ENCODE measurements around the gene DAPP1.

DAPP1 gene

DNA sequence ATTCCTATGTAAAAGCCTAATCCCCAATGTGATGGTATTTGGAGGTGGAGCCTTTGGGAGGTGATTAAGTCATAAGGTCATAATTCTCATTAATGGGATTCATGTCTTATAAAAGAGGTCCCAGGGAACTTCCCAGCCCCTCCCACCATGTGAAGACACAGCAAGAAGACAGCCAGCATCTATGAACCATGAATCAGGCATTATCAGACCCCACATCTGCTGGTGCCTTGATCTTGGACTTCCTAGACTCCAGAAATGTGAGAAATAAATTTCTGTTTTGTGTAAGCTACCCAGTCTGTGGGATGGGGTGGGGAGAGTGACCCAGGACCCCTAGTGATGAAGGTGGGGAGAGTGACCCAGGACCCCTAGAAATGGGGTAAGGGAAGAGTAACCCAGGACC, 6.1 kb upstream of the DAPP1 start:
- TF ChIP-seq, protein P1, sequence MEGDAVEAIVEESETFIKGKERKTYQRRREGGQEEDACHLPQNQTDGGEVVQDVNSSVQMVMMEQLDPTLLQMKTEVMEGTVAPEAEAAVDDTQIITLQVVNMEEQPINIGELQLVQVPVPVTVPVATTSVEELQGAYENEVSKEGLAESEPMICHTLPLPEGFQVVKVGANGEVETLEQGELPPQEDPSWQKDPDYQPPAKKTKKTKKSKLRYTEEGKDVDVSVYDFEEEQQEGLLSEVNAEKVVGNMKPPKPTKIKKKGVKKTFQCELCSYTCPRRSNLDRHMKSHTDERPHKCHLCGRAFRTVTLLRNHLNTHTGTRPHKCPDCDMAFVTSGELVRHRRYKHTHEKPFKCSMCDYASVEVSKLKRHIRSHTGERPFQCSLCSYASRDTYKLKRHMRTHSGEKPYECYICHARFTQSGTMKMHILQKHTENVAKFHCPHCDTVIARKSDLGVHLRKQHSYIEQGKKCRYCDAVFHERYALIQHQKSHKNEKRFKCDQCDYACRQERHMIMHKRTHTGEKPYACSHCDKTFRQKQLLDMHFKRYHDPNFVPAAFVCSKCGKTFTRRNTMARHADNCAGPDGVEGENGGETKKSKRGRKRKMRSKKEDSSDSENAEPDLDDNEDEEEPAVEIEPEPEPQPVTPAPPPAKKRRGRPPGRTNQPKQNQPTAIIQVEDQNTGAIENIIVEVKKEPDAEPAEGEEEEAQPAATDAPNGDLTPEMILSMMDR (IDR thresholded peaks at IDR 0.05; ENCODE audit: control insufficient read depth, extremely low read depth, insufficient read depth) = no peak
- H3K4me3 ChIP-seq (ENCODE audit: low read depth, low read length) = no peak overlapping the region
- no peak for DNase-seq (ENCODE audit: low read depth)

DNA sequence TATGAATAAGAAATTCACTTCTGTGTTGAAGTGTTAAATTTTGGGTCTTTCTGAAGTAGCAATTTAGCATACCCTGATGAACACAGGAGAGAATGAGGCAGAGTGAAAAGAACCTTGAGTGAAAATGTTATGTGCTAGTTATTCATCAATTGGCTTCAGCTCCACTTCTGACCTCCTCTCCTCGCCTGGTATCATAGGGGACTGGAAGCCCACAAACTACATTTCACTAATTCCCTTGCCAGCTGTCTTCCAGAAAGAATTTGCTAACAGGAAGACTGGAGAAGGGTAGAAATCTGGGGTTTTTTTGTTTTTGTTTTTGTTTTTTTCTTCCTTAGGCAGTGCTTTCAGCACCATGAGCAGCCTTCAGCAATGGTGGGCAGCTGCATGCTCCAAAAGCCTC, 5.5 kb upstream of the DAPP1 start:
- H3K4me3 ChIP-seq (ENCODE audit: low read depth, low read length) = no peak overlapping the region
- no peak for DNase-seq (ENCODE audit: low read depth)
- TF ChIP-seq, protein P1 (IDR thresholded peaks at IDR 0.05; ENCODE audit: control insufficient read depth, extremely low read depth, insufficient read depth) = no peak

DNA sequence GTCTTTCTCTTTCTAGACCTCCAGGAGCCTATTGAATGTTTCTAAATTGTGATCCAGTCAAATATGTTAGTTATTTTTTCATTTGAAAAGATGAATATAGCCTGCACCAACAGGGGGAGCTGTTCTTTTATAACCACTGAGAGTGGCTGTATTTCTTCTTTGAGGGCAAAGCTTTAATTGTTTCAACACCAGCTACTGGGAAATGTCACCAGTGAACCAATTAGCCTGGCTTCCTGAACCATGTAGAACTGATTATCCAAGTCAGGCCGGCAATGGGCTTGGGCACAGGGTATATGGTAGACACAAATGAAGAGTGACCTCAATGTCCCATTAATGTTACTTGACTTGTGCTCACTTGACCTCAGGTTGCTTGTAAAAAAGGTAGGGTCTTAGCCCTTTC, 4.8 kb upstream of the DAPP1 start:
- TF ChIP-seq, protein P1 (IDR thresholded peaks at IDR 0.05; ENCODE audit: control insufficient read depth, extremely low read depth, insufficient read depth) = peak; percentile 47
- no peak overlapping the region for H3K4me3 ChIP-seq (ENCODE audit: low read depth, low read length)
- no peak for DNase-seq (ENCODE audit: low read depth)

DNA sequence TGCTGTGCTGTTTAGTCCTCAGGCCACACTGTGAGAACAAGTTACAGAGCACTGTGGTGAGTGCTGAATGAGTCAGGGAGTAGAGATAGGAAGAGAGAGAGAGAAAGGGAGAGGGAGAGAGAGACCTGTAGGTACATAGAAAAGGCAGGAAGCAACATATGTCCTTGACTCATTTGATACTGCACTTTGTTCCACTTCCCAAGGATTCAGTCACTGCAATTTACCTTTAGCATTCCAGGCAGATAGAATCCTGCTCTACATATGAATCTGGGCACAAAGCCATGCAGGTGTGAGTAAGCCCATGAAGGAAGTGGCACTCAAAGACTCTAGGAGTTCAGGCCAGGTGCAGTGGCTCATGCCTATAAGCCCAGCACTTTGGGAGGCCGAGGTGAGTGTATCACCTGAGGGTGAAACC, 1.0 kb upstream of the DAPP1 start:
- no peak overlapping the region for H3K4me3 ChIP-seq (ENCODE audit: low read depth, low read length)
- TF ChIP-seq, protein P1 (IDR thresholded peaks at IDR 0.05; ENCODE audit: control insufficient read depth, extremely low read depth, insufficient read depth) = no peak
- DNase-seq (ENCODE audit: low read depth) = peak; percentile 82

DNA sequence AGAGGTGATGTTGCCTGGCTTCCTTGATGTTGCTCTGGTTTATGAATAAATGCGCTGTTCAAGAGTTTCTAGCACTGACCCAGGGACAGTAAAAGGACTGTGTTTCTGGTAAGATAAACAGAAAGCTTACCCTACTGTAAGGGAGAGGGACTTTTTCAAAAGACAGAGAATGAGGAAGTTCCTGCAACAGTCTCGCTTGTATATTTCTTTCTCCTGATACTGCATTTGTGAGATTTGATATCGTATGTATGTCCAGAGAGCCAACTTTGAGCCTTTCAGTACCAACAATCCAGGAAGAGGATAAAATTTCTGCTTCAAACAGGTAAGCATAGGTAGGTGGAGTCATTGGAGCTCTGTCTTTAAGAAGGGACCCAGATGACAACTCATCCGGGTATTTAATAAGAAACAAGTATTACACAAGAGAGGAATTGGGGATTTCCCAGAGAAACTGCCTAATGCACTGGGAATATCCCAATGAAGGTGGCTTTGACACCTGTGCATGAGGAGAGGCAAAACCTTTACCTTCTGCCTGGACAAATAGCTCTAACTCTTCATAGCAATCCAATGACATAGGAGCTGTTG, 773 bp downstream of the DAPP1 start:
- TF ChIP-seq, protein P1 (IDR thresholded peaks at IDR 0.05; ENCODE audit: control insufficient read depth, extremely low read depth, insufficient read depth) = no peak
- H3K4me3 ChIP-seq (ENCODE audit: low read depth, low read length) = no peak overlapping the region
- no peak for DNase-seq (ENCODE audit: low read depth)

DNA sequence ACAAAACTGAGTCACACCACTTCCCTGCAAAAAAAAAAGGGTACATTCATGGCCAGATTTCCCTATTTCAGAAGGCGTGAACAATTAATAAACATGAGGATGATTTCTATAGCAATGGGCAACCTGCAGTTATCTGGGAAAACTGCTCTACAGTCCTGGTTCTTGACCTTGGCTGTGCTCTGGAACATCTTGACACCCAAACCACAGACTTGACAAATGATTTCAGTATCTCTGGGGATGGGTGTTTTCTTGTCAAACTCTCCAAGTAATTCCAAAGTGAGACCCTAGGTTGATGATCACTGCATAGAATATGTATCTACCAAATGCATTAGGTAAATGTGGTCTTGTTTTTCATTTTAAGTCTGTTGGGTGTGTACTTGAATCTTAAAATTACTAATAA, 2.0 kb downstream of the DAPP1 start:
- H3K4me3 ChIP-seq (ENCODE audit: low read depth, low read length) = no peak overlapping the region
- TF ChIP-seq, protein P1 (IDR thresholded peaks at IDR 0.05; ENCODE audit: control insufficient read depth, extremely low read depth, insufficient read depth) = no peak
- no peak for DNase-seq (ENCODE audit: low read depth)

DNA sequence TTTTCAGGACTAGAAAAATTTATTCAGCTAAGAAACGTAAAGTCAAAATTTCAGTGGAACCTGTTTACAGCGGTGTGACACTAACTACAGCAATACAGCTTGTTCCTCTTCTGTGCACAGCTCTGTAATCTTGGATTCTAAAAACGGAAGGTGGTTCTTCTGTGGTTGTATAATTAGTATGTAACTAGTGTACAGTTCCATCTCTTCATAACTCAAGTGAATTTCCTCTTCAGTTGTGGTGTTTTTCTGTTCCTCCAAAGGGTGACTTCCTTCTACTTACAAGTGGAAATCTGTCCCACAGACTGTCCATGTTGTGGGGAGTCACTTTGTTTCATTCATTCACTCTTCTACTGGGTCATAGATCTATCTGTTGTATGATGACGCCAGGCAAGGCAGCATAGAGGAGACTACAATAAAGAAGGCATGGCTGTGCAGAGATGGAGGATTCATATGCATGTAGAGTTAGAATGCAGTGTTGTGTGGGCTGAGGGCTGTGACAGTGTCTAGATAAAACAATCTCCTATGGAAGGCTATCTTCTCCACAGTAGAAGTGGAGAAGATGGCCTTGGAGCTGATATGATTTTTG, 5.4 kb downstream of the DAPP1 start:
- H3K4me3 ChIP-seq (ENCODE audit: low read depth, low read length) = no peak overlapping the region
- TF ChIP-seq, protein P1 (IDR thresholded peaks at IDR 0.05; ENCODE audit: control insufficient read depth, extremely low read depth, insufficient read depth) = no peak
- no peak for DNase-seq (ENCODE audit: low read depth)

Data from LNCaP clone FGC (cell line).